HG02678 (cell line): Measurements from ENCODE around the gene TXNDC9.
"Not testable (repeated sequence)": the region's sequence is repeated elsewhere in the genome, so short reads cannot be mapped to it uniquely, and the experiment has no call there.

Source experiments
- ATAC-seq: cut with Tn5 transposase; IDR thresholded peaks from one replicate; pipeline ENCODE4 v1.9.1; 2021; ENCODE audit warnings: mild to moderate bottlenecking, moderate library complexity; ENCODE audit not compliant: unreplicated experiment

The TXNDC9 gene

DNA sequence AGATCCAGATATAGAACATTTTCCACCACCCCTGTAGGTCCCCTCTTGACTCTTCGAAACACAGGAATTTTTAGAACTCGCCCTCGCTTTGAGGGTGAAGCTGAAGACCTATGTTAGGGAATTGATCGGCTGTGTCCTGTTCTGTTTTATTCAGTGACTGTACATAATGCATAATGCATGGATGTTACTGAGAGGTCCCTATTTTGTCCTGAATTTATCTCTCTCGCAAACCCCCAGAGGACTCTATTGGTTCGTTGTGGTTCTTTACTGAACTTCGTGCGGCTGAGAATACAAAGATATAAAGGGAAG lies 625 bp upstream of the TXNDC9 start:
- ATAC-seq, result peak; percentile 2

DNA sequence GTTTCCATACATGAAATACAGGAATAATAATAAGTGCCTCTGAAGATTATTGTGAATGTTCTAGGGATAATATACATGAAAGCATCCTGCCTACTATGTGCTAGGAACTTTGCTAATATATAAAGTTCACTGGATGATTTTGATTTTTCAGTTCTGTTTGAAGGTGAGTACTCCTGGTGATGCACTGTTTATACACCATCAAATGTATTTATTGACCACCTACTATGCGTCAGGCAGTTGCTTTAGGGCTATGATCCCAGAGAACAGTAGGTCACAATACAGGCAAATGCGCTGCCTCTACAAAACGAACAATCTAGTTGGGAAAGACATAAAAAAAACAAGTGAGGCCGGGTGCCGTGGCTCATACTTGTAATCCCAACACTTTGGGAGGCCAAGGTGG lies 10.7 kb downstream of the TXNDC9 start:
- no peak for ATAC-seq

DNA sequence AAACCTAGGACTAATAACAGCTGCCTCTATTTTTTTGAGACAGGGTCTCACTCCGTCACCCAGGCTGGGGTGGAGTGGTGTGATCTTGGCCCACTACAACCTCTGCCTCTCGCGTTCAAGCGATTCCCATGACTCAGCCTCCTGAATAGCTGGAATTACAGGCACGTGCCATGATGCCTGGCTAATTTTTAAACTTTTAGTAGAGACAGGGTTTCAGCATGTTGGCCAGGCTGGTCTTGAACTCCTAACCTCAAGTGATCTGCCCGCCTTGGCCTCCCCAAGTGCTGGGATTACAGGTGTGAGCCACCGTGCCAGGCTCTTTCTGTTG lies 18.3 kb downstream of the TXNDC9 start:
- not testable (repeated sequence) for ATAC-seq

DNA sequence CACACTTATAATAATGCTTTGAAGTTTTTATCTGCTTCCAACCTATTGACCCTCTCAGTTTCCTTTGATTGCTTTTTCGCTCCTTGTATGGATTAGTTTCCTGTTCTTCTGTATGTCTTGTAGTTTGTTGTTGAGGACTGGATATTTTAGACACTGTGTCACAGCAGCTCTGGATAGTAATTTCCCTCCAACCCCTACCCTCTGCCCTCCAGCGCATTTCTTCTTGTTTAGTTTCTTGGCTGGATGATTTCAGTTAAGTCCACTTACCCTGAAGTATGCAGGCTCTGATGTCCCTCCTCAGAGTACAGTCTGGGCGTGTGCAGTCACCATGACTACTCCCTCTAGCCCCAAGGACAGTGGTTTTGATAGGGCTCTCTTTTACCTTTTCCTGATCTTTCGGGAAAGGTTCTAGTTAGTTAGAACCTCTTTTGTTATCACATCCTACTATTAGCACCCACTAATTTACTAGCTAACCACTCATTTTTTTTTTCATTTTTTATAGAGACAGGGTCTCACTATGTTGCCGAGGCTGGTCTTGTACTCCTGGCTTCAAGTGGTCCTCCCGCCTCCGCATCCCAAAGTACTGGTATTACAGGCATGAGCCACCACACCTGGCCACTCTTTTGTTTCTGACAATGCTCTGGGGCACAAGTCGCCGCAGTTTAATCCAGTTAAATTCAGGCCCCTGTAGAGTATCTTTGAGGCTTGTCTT lies 18.8 kb downstream of the TXNDC9 start:
- ATAC-seq, result no peak

DNA sequence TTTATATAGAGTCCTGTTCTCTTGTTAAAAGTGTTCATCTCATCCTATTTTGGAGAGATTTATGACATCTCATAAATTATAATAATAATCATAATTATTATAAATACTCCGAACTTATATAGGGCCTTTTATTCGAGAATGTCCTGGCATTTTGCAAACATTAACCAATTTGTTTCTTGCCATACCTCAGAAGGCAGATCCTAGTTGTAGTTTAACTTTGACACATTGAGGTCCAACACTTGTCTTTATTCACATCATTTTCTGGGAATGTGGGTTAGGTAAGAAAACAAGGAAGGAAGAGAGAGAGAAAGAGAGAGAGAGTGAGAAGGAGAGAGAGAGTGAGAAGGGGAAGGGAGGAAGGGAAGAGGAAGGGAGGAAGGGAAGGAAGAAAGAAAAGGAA lies 35.0 kb downstream of the TXNDC9 start, which contains the start of gene LYG1:
Gene LYG1 (minus strand): TSS at position 101 of the 400 bp plus-strand sequence. CDS start 5,527 bp downstream, outside the sequence.
- not testable (repeated sequence) for ATAC-seq

DNA sequence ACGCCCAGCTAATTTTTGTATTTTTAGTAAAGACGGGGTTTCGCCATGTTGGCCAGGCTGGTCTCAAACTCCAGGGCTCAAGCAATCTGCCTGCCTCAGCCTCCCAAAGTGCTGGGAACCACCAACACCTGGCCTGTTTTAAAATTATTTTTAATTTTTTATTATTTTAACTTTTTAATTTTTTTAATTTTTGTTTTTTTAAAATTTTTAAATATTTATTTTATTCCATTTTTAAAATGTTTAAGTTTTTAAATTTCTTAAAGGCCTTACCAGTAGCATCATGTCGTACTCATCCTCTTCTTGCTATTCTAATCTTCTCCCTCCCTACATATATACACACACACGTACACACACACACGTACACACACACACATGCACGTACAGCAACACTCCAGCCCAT lies 36.6 kb downstream of the TXNDC9 start:
- ATAC-seq, result no peak

DNA sequence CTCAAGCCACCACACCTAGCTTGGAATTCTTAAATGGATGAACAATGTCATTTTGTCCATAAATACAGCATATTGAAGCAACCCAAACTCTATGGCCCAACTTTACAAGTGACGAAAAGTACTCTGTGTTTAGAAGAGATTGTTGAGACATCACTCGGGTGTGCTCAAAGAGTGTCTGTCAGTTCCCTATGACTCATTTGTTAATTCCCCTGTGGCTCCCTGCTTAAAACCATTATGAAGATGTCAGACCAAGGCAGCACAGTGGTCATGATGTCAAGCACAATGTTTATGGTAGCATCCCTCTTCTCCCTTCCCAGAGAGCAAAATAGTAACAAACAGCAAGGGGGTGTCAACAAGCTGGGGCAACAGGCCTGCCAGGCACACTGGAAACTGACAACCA lies 38.1 kb downstream of the TXNDC9 start:
- ATAC-seq, result no peak

DNA sequence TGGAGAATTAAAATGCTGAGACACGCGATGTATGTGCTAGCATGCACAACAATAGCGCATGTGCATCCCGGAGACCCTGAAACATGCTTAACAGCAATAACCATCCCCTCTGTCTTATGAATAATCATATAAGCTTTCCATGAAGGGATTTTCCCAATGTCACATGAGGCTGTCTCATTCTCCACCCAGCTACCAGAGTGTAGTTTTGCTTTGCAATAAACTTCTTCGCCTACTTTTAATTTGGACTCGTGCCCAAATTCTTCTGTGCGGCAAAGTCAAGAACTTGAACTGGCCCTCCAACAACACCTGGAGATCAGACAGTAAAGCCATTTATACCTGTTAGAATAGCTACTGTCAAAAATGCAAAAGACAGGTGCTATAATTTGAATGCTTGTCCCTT lies 50.6 kb downstream of the TXNDC9 start:
- ATAC-seq, result no peak

DNA sequence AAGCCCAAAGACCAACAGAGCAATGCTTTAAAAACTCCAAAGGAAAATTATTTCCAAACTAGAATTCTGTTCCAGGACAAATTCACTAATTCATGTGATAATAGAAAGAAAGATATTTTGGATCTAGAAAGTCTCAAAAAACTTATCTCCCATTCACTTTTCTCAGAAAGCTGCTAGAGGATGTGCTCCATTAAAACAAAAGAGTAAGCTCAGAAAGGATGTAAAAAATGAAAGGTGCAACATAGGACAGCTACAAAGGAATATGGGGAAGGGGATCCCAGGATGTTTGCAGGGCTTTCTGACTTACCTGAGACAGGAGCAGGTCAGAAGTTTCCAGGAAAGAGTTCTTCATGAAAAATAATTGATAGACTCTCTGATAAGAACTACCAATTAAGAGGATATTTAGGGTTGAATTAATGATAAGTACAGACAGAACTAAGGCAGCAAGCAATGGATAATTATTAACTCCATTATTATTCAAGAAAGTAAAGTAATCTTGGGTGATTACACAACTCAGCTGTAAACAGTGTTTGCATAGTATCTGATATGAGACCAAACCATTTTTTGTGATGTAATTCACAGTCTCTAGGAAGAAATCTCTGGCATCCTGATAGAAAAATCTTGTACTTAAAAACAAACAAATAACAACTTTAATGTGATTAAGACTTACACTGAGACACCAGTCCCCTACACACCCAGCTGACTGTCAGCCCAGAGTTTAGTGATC lies 56.0 kb downstream of the TXNDC9 start:
- ATAC-seq, result no peak

DNA sequence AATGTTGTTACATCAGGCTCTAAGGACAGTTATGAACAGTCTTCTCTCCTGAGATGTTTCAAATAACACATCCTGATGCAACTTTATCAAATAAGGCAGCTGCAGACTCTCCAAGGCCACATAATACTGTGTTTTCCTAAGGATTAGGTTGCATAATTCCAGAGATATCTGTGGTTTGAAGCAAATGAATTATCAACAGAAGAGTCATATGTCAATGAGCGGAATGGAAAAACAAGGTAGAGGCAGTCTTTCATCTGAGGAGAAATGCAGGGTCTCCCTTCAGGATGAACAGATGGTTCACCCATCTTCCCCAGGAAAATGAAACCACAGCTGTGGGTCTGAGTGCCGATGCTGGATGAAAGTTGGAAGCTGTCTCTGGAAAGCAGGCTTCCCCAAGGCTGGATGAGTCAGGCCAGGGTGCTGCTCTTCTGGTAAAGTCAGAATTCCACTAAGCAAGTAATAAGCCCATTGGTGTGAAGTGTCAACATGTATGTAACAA lies 57.3 kb downstream of the TXNDC9 start:
- no peak for ATAC-seq

DNA sequence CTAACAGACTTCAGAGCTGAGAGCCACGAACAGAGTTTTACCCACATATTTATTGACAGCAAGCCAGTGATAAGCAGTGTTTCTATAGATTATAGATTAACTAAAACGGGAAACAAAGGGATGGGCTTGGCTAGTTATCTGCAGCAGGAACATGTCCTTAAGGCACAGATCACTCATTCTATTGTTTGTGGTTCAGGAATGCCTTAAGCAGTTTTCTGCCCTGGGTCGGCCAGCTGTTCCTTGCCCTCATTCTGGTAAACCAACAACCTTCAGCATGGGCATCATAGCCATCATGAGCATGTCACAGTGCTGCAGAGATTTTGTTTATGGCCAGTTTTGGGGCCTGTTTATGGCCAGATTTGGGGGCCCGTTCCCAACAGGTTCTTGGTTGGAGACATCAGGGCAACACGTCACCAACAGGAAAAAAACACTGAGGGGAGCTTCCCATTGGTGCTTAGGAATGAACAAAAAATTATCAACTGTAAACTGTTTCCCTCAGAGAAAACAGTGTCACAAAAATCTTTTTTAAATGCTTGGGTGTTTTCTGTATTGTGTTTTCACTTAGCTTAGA lies 57.9 kb downstream of the TXNDC9 start:
- not testable (repeated sequence) for ATAC-seq

DNA sequence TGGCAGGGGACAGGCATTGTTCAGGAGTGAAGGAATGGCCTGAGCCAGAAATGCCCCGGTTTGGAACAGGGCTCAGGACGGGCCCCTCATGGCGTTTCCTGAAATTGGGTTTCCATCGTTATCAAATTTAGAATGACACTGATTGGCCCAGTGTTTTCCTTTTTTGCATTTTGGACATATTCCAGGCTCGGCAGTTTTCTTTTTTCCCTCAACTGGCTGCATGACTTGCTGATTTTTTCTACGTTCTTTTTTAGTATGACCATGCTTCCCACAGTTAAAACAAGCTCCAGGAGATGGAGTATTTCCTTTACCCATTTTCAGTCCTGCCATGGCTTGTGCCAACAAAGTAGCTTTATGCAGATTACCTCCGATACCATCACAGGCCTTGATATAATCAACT lies 60.3 kb downstream of the TXNDC9 start:
- ATAC-seq, result no peak
